Esophagus muscularis mucosa (tissue), 3 donors: ENCODE measurements around the gene SLN.

Source experiments
- EP300 ChIP-seq: sonication (generic); formaldehyde crosslinking; IDR thresholded peaks from one replicate; pipeline ENCODE4 v1.6.1; 2017; ENCODE audit warnings: antibody characterized with exemption
- POLR2AphosphoS5 ChIP-seq, 2 donors: sonication (generic); formaldehyde crosslinking; IDR thresholded peaks; one replicate each; pipeline ENCODE4 v1.6.1; 2017; ENCODE audit warnings: antibody characterized with exemption in 2 of 2

DNA sequence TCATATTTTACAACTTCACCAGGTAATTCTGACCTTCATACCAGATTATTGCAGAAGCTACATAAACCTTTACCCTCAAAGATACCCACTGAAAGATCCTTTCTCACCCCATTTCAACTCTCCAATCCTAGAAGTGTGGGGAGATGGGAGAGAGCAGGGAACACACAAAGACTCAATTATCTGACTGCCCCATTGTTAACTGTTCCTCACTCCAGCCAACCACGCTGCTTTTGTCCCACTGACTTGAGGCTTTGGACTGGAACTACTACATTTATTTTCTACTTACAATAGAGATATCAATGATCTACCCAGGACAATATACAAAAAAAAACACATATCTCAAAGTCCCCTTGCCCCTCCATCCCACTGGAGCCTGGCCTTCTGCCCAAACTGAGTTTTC is 44.7 kb upstream of the SLN start:
- TF ChIP-seq POLR2AphosphoS5 (IDR thresholded peaks at IDR 0.05), result no peak
- no peak for TF ChIP-seq EP300
